B cell (primary cell): ENCODE results near the gene CUBN. TPM values are rescaled to one million over a fixed set of nuclear protein-coding genes. Genes with fewer than 3 reads are reported as not detected.

Experiments used
- ATAC-seq: fragments of 200-7000 bp; cut with Tn5 transposase; one replicate; pipeline ENCODE4 v1.10.0; 2021; ENCODE audit warnings: low read depth, mild to moderate bottlenecking, moderate number of reproducible peaks, moderate library complexity
- CTCF ChIA-PET: fragments of 350-600 bp; sonication (Branson Sonifier 250); formaldehyde crosslinking; loops from one replicate; lab custom pipeline; 2021; ENCODE audit warnings: antibody characterized with exemption, inconsistent platforms; lab: Charles Lee
- POLR2A ChIA-PET: fragments of 350-600 bp; sonication (Branson Sonifier 250); formaldehyde crosslinking; loops from one replicate; lab custom pipeline; 2021; ENCODE audit warnings: antibody characterized with exemption; lab: Charles Lee
- DNase-seq: peaks from one replicate; pipeline ENCODE4 v3.0.0; 2013
- H2AFZ ChIP-seq: 2 replicates; pipeline ENCODE4 v1.6.1; 2012; ENCODE audit warnings: mild to moderate bottlenecking, low read depth, low read length; ENCODE audit not compliant: insufficient read depth, poor library complexity, severe bottlenecking
- H3K27ac ChIP-seq, 2 donors: 1 replicate in 1 of 2; 2 replicates in 1 of 2; pipeline ENCODE4 v1.5.1; 2012 to 2013; ENCODE audit warnings: low read length in 2 of 2, mild to moderate bottlenecking in 2 of 2, moderate library complexity in 1 of 2
- H3K27me3 ChIP-seq, 4 experiments: fragments of 200-600 bp in 1 of 4; sonication (generic) in 1 of 4; replicated peaks in 1 of 4; 1 replicate in 2 of 4; 2 replicates in 2 of 4; pipeline versions ENCODE4 v1.6.1 to v1.7.0; 2013 to 2016; ENCODE audit warnings: low read length in 3 of 4, mild to moderate bottlenecking in 2 of 4, mixed read lengths in 1 of 4, moderate library complexity in 1 of 4; ENCODE audit not compliant: insufficient read depth in 4 of 4, control insufficient read depth in 3 of 4; ENCODE audit errors: control extremely low read depth in 1 of 4
- H3K36me3 ChIP-seq, 2 experiments: replicated peaks in 1 of 2; 1 replicate in 1 of 2; 2 replicates in 1 of 2; pipeline versions ENCODE4 v1.6.1 to v1.7.1; 2013; ENCODE audit warnings: low read length in 1 of 2; ENCODE audit not compliant: insufficient read depth in 2 of 2, control insufficient read depth in 1 of 2; ENCODE audit errors: control extremely low read depth in 1 of 2, extremely low read depth in 1 of 2
- H3K4me1 ChIP-seq, 2 donors: fragments of 200-600 bp in 1 of 2; sonication (generic) in 1 of 2; 1 replicate in 1 of 2; 2 replicates in 1 of 2; pipeline versions ENCODE4 v1.5.1 to v1.6.1; 2013 to 2017; ENCODE audit warnings: low read length in 2 of 2; ENCODE audit not compliant: control insufficient read depth in 2 of 2, insufficient read depth in 2 of 2
- H3K4me2 ChIP-seq: replicated peaks from 2 replicates; pipeline ENCODE3; 2012; ENCODE audit warnings: mild to moderate bottlenecking, low read depth, low read length; ENCODE audit not compliant: poor library complexity, severe bottlenecking
- H3K4me3 ChIP-seq, 5 experiments: fragments of 200-600 bp in 1 of 5; sonication (generic) in 1 of 5; 1 replicate in 3 of 5; 2 replicates in 2 of 5; pipeline versions ENCODE4 v1.5.1 to v1.7.0; 2011 to 2016; ENCODE audit warnings: low read length in 4 of 5, mild to moderate bottlenecking in 4 of 5, low read depth in 2 of 5, control low read depth in 1 of 5, moderate library complexity in 1 of 5; ENCODE audit not compliant: insufficient read depth in 1 of 5; ENCODE audit errors: control extremely low read depth in 1 of 5, extremely low read depth in 1 of 5
- H3K79me2 ChIP-seq: fragments of 200-600 bp; sonication (generic); one replicate; pipeline ENCODE4 v1.6.0; 2016; ENCODE audit warnings: low read length; ENCODE audit not compliant: control insufficient read depth, insufficient read depth
- H3K9ac ChIP-seq: fragments of 200-600 bp; sonication (generic); 2 replicates; pipeline ENCODE4 v1.6.1; 2017; ENCODE audit warnings: mild to moderate bottlenecking, low read length, moderate library complexity
- H3K9me3 ChIP-seq, 3 donors: one replicate each; pipeline versions ENCODE4 v1.6.1 to v1.7.1; 2013; ENCODE audit warnings: low read length in 2 of 3; ENCODE audit not compliant: control insufficient read depth in 2 of 3, insufficient read depth in 1 of 3; ENCODE audit errors: control extremely low read depth in 1 of 3
- H4K20me1 ChIP-seq: 2 replicates; pipeline ENCODE4 v1.6.0; 2012; ENCODE audit warnings: mild to moderate bottlenecking, low read length; ENCODE audit not compliant: insufficient read depth, control insufficient read depth, poor library complexity, severe bottlenecking
- H3K27ac Mint-ChIP-seq: one replicate; pipeline ENCODE4 v1.8.0; 2021; ENCODE audit warnings: mixed read lengths
- H3K27me3 Mint-ChIP-seq: one replicate; pipeline ENCODE4 v1.8.0; 2021; ENCODE audit warnings: mixed read lengths
- H3K4me1 Mint-ChIP-seq: one replicate; pipeline ENCODE4 v1.8.0; 2021; ENCODE audit warnings: mixed read lengths
- H3K4me3 Mint-ChIP-seq: one replicate; pipeline ENCODE4 v1.8.0; 2021; ENCODE audit warnings: mixed read lengths
- H3K9me3 Mint-ChIP-seq: one replicate; pipeline ENCODE4 v1.8.0; 2022; ENCODE audit warnings: mixed read lengths; ENCODE audit not compliant: insufficient read depth
- CTCF ChIP-seq: fragments of 200-600 bp; IDR thresholded peaks from one replicate; pipeline ENCODE4 v1.8.0; 2022; ENCODE audit warnings: antibody characterized with exemption, mild to moderate bottlenecking
- EZH2 ChIP-seq: IDR thresholded peaks from 2 replicates; pipeline ENCODE4 v1.6.1; 2012; ENCODE audit warnings: borderline replicate concordance, low read depth, mild to moderate bottlenecking, moderate library complexity, low read length; ENCODE audit not compliant: insufficient read depth, poor library complexity, severe bottlenecking
- WGBS: methylation state at CpG from one replicate; pipeline ENCODE4 v1.1.5; 2013; ENCODE audit warnings: missing lambda C conversion rate; ENCODE audit not compliant: insufficient coverage; 5-methylcytosine and 5-hydroxymethylcytosine counted together
- intact Hi-C: fragments of 100-400 bp; cut with micrococcal nuclease; formaldehyde crosslinking; loops from one replicate; pipeline ENCODE4 v1.10.0; 2022
- polyA plus RNA-seq: library from polyadenylated mRNA; depleted of rRNA; stranded (reverse); fragments of >200 nt; gene quantifications from 2 replicates; pipeline ENCODE4 v1.2.3, GENCODE V29; 2012
- total RNA-seq, 2 donors: library from RNA; stranded (reverse); fragments of 120-200 nt in 1 of 2; gene quantifications; 1 replicate in 1 of 2; 2 replicates in 1 of 2; pipeline versions ENCODE4 v1.2.3 to v1.2.4, GENCODE V29; 2013 to 2022

Gene CUBN
- total and polyA plus RNA-seq, 2 donors (not counting 1 experiment from before 2014, with no cell fraction given): 4.2 to 5.7 TPM

GRCh38 chr10:16976803-16977202 is 152.8 kb downstream of the CUBN start:
- Mint-ChIP-seq H3K27me3 (peaks cover 4% of the 10 kb centered on the region), H3K27ac (no peak overlapping the region), H3K9me3 (no peaks in the 10 kb centered on the region), H3K4me3 (no peak overlapping the region), H3K4me1 (no peaks in the 10 kb centered on the region)
- no peak overlapping the region for H3K4me2 ChIP-seq
- no peak for ATAC-seq
- DNase-seq: no peak
- no peak overlapping the region for H3K27ac ChIP-seq
- no peaks in the 10 kb centered on the region for H3K79me2 ChIP-seq
- no peak overlapping the region for H3K9ac ChIP-seq
- H3K36me3 ChIP-seq: no peaks in the 10 kb centered on the region
- H3K27me3 ChIP-seq: no peaks in the 10 kb centered on the region
- CTCF ChIA-PET: no interaction called here
- H4K20me1 ChIP-seq: no peaks in the 10 kb centered on the region
- POLR2A ChIA-PET: no interaction called here
- intact Hi-C loops: no loop called here
- H3K9me3 ChIP-seq: no peaks in the 10 kb centered on the region
- H3K4me3 ChIP-seq: no peak overlapping the region
- no peaks in the 10 kb centered on the region for H3K4me1 ChIP-seq
- H2AFZ ChIP-seq: no peak overlapping the region
- TF ChIP-seq CTCF (no peak), EZH2 (no peak)

GRCh38 chr10:16975188-16975587 is 154.4 kb downstream of the CUBN start:
- Histone ChIP-seq H4K20me1 (no peaks in the 10 kb centered on the region), H3K27me3 (no peaks in the 10 kb centered on the region), H3K9ac (no peak overlapping the region), H3K4me1 (no peaks in the 10 kb centered on the region), H3K36me3 (no peaks in the 10 kb centered on the region), H3K4me3 (no peak overlapping the region), H3K79me2 (no peaks in the 10 kb centered on the region), H3K4me2 (no peak overlapping the region), H3K27ac (no peak overlapping the region), H3K9me3 (no peaks in the 10 kb centered on the region), H2AFZ (no peak overlapping the region)
- H3K4me3 Mint-ChIP-seq: no peak overlapping the region
- intact Hi-C loops: no loop called here
- DNase-seq (no peak), ATAC-seq (no peak)
- 13% methylated on average over 2 of the region's 3 CpGs for WGBS
- H3K9me3 Mint-ChIP-seq: no peaks in the 10 kb centered on the region
- H3K27ac Mint-ChIP-seq: no peak overlapping the region
- H3K27me3 Mint-ChIP-seq: peaks cover 4% of the 10 kb centered on the region
- ChIA-PET CTCF (no interaction called here), POLR2A (no interaction called here)
- no peaks in the 10 kb centered on the region for H3K4me1 Mint-ChIP-seq
- TF ChIP-seq EZH2 (no peak), CTCF (no peak)
